ENCODE data around the gene ANKS3.

Gene ANKS3

DNA sequence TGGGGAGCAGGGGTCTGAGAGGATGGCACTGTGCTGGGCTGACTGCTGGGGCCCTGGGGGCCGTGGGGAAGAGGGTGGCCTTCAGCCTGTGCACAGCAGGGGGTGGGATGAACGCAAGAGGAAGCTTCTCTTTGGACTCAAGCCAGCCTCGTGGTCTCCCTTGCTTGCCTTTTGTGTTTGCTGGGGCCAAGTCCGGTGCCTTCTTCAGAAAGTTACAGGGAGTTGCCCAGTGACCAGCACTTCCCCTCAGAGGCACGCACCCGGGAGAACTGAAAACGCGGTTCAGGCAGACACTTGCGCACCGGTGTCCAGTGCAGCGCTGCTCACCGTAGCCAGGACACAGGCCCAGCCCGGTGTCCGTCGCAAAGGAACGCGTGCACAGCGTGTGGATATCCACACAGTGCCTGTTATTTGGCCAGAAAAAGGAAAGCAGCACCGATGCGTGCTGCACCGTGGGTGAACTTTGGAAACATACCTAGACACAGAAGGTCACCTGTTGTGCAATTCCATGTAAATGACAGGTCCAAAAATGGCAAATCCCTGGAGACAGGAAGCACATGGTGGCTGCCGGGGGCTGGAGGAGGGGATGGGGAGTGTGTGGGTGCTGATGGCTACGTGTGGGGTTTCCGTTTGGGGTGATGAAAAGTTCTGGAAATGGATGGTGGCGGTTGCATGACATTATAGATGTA is 70.2 kb downstream of the ANKS3 start:
- no peak for DNase-seq

DNA sequence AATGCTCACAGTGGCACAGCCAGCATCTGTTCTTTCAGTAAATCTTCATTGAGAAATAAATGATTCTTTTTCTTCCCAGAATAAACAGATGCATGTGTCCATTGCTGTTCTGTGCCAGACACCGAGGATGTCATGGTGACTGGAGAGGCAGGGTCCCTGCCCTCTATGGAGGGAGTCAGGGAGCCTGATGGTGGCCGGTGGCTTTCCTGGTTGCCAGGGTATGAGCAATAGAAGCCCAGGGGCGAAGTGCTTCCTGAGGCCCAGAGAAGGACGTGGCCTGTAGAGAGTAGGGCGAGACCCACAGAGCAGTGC is 70.7 kb downstream of the ANKS3 start:
- no peak for DNase-seq

DNA sequence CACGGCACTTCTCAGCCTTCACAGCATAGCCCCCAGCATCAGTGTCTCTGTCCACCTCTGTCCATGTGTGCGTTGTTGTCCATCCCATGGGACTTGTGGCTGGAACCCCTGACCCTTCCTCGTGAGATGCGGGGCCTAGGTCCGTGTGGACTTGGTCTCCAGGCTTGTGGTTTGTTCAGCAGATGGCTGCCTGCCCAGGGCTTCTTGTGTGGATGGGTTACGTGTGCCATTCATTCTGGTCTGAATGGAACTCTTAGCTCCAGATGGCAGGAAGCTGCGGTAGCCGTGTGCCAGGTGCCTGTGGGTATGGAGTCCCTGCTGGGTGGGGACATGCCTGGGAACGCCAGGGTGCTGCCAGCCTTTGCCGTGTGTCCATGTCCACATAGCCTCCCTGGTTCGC is 72.4 kb downstream of the ANKS3 start:
- no peak for DNase-seq

DNA sequence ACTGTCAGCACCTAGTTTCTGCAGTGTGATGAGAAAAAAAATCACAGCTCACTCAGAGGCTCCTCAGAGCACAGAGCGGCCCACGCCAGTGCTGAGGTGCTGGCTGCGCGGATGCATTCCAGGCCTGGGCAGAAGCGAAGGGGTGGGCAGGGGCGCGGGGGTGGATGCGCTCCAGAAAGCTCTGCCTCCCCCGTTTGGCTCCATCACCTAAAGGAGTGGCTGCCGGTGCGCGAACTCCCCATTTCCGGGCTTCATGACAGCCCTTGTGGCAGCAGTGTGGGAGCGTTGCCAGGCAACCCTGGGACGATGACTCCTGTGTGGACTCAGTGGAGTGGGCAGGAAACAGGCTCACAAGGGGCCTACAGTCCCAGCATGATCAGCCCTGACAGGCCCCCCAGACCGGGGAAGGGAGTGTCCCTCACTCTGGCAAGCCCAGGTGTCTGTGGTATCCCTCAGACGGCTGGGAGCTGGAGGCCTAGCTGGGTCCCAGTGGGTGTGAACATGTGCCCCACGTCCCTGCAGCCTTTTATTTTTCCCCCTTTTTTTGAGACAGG is 73.5 kb downstream of the ANKS3 start:
- DNase-seq = peak; percentile 54 to 72

DNA sequence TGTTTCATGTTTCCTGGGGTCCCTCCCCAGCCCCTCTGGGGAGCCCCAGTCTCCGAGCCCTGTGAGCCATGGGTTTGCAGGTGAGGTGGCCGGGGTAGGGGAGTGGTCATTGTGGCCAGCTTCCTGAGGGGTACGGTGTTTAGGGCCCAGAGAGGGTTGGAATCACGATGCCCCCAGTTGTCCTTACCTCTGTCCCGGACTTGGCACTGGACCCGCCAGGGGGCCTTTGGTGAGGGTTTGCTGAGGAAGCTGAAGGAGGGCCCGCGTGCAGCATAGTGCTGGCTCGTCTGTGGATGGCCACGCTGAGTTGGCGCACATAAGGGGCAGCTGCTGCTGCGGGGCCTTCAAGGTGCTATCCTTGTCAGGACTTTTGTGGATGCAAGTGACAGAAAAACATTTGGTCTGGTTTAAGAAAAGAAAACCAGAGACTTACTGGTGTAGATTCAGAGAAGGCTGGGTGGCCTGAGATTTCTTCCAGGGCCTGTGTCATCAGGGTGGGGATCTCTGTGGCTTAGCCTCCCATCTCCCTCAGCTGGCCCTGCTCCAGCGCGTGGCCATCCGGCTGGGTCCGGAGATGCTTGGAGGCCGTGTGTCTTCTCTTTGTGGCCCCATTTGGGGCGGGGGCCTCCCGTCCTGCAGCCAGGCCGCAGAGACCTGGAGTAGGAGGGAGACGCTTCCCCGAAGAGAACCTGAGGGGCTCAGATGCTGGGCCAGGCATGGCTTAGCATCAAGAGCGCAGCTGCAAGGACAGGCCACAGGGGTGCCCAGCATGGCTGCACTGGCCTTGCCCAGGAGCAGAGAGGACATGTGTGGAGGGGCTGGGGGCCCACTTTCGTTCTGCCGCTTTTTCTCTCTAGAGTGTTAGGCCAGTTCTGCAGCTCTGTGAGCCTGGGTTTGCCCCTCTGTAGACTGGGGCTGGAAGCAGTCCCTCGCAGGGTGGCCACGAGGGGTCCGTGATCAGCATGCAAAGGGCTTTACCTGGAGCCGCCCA is 74.4 kb downstream of the ANKS3 start:
- DNase-seq = no peak

DNA sequence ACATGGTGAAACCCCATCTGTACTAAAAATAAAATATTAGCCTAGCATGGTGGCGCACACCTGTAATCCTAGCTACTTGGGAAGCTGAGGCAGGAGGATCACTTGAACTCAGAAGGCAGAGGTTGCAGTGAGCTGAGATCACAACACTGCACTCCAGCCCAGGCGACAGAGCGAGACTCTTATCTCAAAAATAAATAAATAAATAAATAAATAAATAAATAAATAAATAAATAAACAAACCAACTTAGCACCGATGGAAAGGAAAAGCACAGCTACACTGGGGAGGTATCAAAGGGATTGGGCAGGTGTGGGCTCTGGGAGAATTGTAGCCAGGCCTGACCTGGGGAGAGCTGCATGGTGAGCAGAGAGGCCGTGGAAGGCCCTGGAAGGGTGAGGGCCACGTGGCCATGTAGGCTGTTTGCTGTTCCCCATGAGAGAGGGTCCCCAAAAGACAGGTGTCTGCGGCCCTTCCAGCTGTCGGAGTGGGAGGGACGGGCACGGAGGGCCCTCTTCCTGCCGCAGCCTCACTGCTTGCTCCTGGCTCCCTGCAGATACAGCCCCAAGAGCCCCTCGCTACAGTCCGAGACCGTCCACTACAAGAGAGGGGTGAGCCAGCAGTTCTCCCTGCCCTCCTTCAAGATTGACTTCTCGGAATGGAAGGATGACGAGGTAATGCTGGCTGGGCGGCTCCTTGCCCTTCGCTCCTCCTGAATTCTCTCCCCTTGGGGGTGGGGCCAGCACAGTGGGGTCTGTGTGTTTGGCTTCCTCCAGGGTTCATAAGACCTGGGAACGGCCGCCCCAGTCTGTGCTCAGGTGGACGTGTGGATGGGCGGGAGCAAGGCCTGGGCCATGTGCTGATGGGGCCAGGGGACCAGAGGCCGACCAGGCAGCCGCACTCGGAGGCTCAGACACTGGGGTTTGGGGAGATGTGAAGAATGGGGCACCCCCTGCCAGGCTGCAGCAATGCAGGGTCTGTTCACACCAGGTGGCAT is 77.1 kb downstream of the ANKS3 start:
- DNase-seq = no peak

DNA sequence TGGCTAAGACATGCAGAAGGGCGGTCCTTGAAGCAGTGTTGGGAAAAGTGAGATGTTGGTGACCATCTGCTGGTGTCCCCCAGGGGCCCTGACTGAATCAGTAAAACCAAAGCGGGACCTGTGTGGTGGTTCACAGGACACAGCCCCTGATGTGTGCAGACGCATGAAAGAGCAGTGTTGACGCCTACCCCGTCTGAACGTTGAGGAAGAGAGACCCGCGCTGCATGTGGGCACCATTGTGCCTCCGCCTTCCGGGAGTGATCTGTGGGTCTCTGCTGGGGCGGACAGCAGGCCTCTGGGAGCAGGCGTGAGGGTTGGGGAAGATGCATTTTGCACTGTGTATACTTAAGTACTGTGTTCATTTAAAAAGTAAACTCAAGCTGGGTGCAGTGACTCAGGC is 77.8 kb downstream of the ANKS3 start:
- no peak for DNase-seq

DNA sequence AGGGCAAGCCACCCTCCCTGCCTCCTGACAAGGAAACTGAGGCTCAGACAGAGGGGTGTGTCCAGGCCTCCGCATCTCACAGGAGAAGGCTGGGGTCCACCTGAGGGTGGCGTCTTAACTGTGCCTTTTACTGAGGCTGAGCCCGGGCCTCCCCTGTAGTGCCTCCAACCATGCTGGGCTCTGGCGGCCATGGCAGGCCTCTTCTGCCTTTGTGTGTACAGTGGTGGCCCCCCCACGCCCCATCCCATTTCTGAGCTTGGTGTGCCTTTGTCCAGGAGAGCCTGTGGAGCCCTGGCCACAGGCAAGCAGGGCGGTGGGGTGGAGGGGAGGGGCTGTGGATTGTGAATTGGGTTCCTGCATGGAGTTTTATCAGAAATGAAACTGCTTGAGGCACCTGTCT is 78.3 kb downstream of the ANKS3 start:
- no peak for DNase-seq

DNA sequence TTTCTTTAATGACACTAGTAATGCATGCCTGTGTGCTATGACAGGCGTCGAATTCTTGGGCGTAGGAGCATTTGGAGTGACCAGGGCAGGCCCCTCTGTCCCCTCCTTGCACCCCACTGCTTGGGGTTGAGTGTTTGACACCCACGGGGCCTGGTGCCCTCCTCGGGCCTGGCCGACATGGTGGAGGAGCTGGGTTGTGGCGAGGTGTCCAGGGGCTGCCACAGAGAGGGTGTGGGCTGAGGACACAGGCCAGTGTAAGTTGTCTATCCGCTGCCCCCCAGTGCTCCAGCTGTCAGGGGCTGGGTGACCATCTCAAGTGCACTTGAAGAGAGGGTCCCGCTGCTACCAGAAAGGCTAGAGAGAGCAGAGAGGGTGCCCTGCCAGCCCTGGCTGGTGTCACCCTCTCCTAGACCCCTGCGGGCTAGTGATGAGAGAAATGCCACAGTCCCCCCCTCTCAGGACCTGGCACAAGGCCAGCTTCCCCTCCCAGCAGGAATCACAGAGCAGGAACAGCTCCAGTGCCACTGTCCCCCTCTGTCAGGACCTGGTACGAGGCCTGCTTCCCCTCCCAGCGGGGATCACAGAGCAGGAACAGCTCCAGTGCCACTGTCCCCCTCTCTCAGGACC is 79.0 kb downstream of the ANKS3 start:
- DNase-seq = no peak

DNA sequence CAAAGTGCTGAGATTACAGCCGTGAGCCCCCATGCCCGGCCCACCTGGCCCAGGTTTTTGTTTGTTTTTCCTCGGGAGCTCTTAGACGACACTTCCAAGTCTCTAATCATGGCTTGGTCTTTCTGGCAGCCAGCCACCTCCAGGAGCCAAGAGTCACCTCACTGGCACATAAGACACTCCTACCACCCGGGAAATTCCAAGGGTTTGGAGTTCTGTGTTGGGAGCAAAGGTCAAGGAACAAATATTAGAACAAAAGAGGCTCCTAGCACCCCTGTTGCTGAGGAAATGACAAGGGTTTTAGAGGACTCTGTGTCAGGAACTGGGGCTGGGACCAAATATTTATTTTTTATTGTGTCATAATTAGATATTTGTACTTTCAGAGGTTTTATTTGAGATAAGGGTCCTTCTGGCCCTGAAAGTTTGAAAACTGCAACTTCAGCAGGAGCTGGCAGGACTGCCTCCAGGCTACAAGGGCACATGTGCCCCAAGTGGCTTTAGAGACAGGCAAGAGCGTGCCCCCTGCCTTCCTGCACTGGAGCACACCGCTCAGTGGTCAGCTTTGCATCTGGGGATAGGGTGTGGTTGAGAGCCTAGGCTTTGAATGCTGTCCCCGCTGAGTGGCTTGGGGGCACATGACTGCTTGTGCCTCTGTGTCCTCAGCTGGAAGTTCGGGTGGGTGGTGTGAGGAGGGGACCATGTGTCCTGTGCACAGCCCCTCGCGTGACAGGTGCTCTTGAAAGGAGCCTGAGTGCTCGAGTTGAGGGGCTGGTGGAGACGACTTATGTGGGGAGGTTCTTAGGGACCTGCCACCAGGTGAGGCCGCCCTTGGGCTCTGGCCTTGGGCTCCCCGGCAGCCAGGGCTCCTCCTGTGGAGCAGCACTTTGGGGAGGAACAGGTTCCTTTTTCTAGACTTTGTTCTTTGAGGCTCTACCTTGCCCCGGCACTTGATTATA is 79.8 kb downstream of the ANKS3 start:
- no peak for DNase-seq

DNA sequence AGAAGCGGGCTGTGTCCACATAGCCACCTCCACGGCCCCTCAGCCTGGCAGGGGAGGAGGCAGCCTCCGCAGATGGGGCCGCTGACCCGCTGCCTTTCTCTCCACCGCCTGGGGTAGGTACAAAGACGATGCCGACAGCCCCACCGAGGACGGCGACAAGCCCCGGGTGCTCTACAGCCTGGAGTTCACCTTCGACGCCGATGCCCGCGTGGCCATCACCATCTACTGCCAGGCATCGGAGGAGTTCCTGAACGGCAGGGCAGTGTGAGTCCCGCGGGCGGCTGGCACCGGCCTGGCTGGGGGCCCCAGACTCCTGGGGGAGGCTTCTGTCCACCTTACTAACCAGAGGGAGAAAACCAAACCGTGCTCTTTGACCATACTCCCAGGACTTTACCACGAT is 81.5 kb downstream of the ANKS3 start:
- DNase-seq = no peak

DNA sequence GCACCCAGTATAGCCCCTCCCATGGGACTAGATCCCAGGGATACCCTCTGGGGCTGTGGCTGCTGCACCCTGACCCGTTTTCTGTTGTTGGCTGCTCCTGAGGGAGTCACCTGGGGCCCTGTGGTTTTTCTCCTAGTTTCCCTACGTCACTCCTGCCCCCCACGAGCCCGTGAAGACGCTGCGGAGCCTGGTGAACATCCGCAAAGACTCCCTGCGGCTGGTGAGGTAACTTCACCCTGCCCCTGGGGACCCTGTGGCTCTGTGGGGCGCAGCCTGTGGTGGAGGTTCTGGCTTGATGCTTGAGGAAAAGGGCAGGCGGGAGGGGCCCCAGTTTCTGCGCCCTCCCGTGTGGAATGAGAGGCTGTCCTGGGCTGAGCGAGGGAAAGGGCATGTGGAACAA is 82.2 kb downstream of the ANKS3 start:
- no peak for DNase-seq

DNA sequence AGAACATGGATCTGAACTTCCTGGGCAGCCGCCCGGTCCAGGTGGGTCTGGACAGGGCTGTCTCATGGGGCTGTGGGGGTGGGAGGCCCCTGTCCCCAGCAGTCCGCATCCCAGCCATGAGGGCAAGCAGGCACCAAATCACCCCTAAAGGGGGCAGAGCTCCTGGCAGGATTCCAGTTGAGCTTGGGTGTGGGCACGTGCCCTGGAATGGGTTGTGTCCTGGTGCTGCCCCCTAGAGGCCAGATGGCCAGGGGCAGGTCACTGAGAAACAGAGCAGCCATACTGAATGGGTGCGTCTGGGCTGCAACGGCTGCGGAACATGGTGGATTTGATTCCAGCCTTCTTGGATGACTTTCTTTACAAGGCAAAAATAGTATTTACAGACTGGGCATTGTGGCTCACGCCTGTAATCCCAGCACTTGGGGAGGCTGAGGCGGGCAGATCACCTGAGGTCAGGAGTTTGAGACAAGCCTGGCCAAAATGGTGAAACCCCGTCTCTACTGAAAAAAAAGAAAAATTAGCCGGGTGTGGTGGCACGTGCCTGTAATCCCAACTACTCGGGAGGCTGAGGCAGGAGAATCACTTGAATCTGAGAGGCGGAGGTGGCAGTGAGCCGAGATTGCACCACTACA is 83.5 kb downstream of the ANKS3 start:
- DNase-seq = peak; percentile 84

DNA sequence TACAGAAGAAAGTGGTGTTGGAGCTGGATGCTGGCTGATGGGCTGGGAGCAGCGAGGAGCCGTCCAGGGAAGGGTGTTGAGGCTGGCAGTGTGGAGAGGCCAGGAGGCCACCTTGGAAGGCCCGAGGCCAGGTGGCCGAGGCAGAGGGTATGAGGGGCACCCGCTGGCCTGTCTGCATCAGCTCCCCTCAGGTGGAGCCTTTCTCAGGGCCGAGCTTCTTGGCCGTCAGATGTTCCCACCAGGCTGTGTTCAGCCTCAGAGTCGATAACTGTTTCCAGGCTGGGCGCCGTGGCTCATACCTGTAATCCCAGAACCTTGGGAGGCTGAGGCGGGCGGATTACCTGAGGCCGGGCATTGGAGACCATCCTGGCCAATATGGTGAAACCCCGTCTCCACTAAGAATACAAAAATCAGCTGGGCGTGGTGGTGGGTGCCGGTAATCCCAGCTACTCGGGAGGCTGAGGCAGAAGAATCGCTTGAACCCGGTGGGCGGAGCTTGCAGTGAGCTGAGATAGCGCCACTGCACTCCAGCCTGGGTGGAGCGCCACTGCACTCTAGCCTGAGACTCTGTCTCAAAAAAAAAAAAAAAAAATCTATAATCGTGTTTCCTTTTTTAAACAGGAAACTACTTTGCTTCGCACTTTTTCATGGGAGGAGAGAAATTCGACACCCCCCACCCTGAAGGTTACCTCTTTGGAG is 84.2 kb downstream of the ANKS3 start:
- no peak for DNase-seq

DNA sequence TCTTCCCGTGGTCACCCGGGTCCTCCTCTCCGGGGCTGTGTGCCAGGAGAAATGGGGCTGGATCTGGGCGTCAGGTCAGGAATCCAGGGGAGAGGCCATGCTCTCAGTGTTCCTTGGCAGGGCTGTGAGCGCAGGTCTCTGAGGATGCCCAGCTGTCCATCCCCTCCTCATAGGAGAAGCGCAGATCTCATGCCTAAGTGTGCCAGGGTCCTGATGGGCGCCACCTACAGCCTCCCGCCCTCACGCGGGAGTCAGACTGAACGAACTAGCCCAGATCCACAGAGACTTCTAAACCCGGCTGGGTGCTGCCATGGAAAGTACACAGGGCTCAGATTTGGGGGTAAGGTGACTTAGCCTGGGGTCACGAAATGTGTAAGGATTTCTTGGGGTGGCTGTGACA is 85.2 kb downstream of the ANKS3 start:
- no peak for DNase-seq

DNA sequence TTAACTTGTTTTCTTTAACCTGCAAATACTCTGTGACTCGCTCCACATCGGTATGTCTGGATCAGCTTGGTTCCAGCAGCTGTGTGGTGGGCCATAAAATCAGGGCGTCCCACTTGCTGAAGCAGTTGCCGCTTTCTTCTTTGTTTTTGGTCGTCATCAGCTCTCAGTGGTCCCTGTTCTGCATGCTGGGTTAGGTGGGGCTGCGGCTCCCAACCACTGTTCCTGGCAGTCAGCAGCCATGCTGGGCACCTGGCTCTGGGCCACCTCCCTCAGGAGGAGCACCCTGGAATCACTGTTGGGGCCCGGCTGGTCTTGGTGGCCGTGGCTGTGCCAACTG is 86.5 kb downstream of the ANKS3 start:
- no peak for DNase-seq

DNA sequence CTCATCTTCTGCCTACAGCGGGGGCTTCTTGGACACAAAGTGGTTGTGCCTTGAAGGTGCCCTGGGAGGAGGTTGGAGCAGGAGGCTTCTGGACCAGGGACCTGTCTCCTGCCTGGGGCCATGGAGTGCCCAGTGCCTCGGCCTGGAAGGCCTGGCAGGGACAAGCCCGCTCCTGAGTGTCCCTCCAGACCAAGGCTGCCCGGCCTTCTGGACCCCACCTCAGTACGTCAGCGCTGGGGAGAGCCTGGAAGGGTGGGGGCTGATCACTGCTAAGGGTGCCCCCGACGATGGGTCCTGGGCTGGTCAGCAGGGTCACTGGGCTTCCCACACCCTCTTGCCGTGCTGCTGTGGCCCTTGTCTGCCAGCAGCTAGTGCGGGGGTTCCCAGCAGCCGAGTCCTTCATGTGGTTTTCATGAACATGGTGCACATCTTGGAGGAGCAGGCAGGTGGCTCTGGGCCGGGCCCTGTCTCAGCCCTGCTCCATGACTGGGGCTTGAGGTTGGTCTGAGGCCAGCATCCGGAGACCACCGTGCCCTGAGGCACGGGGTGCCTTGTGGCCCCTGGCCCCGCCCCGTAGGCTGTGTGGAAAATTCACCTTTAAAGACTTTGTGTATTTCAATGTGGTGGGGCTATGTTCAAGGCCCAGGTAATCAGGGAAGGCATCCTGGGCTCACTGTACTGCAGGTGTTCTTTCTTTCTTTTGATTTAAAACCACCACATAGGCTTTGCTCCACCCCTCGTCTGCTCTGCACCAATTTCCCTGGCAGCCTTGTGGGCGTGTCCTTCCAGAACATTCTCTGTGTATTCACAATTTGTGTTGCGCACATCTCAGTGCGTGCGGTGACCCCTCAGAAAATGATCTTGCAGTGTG is 87.1 kb downstream of the ANKS3 start:
- no peak for DNase-seq

All from stimulated activated CD4-positive, alpha-beta T cell treated with anti-CD3 and anti-CD28 coated beads, Interleukin-2, amount 100 ng/mL, for 48 hours (primary cell).